Activated CD4-positive, CD25-positive, alpha-beta regulatory T cell (primary cell): ENCODE results near the gene MNAT1.

Experiments used
- DNase-seq, 4 experiments: peaks; one replicate each; lab custom pipeline; 2025; lab: John Stamatoyannopoulos, UW

MNAT1 gene

DNA sequence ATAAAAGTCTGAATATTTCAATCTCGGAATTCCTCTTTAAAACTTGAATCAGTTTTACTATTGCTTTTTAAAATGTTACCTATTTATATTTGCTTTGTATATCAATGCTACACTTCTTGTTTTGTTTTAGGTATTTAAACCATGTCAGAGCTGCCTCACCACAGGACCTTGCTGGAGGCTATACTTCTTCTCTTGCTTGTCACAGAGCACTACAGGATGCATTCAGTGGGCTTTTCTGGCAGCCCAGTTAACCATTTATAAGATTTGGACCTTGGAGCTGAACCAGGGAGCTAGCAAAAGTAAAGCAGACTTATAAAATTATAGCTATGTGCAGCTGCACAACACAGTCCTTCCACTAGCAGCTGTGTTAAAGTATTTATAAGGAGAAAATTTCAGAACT, 233.5 kb downstream of the MNAT1 start:
- no peak for DNase-seq

GRCh38 chr14:60968671-60969070, 234.1 kb downstream of the MNAT1 start:
- no peak for DNase-seq

DNA sequence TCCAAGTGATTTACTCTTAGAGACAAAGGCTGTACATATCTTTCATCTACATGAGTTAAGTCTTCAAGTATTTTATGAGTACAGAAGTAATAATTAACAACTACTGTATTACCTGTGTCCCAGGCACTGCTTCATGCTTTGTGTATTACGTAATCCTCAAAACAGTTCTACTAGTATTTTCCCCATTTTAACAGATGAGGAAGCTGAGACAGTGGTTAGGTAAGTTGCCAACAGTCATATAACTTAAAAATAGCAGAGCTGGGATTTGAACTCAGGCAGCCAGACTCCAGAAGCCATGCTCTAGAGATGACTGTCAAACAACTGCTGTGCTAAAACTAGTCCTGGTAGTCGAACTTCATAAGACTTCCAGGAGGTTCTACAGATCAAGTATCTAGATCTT, 235.6 kb downstream of the MNAT1 start:
- DNase-seq, result no peak

- no peak for DNase-seq
Observed at GRCh38 chr14:60971271-60971670, 236.7 kb downstream of the MNAT1 start.

GRCh38 chr14:60972295-60972694, 237.7 kb downstream of the MNAT1 start:
- DNase-seq, result no peak

GRCh38 chr14:60973070-60973469, 238.5 kb downstream of the MNAT1 start:
- no peak for DNase-seq

GRCh38 chr14:60974090-60974651, 239.6 kb downstream of the MNAT1 start:
- no peak for DNase-seq

- no peak for DNase-seq
Observed at GRCh38 chr14:60975551-60975950, 241.0 kb downstream of the MNAT1 start.

GRCh38 chr14:60977847-60978246, 243.3 kb downstream of the MNAT1 start:
- DNase-seq, result no peak

DNA sequence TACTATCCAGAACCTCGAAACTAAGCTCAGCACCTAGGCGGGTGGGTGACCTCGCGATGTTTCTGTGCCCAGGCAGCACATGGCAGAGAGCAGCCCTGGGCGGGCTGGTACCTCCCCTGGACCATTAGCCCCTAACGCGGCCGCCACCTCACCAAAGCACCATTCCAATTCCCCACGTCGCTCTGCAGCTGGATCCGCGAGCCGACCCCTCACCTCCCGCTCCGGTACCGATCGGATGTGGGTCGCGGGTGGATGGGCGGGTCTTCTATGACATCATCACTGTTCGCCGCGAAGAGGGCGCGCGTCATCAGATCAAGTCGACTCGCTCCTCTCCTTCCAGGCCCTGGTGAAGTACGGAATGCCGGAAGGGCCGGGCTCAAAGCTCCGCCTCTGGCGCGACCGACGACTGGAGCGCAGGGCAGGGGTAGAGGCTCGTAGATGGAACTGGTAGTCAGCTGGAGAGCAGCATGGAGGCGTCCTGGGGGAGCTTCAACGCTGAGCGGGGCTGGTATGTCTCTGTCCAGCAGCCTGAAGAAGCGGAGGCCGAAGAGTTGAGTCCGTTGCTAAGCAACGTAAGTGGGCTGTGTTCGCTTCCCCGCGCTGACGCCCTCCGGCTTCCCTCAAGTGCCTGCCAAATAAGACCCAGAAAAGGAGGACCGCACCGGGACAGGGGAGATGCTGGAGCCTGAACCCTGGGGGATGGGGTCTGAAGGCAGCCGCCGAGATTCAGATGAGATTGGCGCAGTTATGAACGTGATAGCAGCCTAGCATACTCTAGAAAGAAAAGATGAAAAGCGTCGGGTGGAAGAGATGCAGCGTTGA, 246.5 kb downstream of the MNAT1 start, which contains the start of the genes SLC38A6 and TRMT5:
Gene SLC38A6 (plus strand): TSS at position 435 of the 822 bp plus-strand sequence. CDS start 33 bp downstream, at position 468.
Gene TRMT5 (minus strand): TSS at position 269 of the 822 bp plus-strand sequence. CDS start 106 bp downstream, at position 163.
- peak; percentile 71 to 82 (median 77) for DNase-seq

GRCh38 chr14:60981633-60982455, 247.3 kb downstream of the MNAT1 start:
- no peak for DNase-seq

DNA sequence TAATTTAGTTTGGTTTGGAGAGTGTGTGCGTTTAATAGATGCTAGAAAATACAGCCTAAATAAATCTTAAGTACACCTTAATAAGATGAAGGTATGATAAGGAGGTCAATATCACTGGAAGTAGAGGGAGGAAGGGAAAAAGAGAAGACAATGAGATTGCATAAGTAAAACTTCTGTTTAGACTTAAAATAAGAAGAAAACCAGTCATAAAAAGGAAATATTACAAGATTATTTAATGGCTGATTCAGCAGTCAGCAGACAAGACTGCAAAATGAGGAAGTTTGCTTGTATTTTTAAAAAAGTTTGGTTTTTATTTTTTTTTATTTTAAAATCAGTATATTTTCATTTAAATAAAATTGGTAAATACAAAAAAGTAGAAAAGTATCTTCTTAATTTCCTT, 249.6 kb downstream of the MNAT1 start:
- DNase-seq, result no peak

DNA sequence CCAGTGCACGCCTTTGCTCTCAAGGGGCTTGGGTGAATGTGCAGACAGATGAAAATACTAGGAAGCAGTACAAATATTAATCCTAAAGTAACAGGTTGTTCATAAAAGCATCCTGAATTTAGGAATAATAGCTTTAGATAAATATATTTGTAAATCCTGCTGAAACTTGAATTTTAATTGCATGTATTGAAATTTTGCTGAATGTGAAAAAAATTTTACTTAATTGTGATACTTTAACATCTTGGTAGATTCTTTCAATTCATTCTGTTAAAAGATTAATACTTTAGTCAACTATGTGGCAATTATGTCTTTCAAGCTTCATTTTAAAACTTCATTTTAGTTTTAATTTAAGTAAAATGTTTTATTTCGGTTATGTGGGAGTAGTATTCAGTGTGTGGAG, 251.9 kb downstream of the MNAT1 start:
- DNase-seq, result no peak

GRCh38 chr14:60989599-60989998, 255.0 kb downstream of the MNAT1 start:
- no peak for DNase-seq

- DNase-seq, result no peak
Observed at GRCh38 chr14:60998617-60999016, 264.1 kb downstream of the MNAT1 start.

GRCh38 chr14:60999536-60999935, 265.0 kb downstream of the MNAT1 start:
- DNase-seq, result no peak

DNA sequence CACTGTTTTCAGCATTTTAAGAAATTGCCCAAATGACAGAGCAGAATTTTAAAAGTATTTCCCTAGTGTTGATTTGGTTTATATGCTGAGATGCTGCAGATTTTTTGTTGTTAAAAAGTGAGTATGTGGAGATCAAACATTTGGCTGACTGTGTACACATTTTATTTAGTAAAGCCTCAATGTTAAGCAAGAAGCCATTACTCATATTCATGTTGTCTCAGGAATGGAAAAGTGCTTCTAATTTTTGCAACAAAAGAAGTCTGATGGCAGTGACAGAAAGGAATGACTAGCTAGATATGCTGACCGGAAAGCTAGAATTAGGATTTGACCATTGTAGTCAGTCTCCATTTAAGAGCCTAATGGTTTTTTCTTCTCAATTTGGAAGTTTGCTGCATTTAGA, 269.0 kb downstream of the MNAT1 start:
- DNase-seq, result no peak

- no peak for DNase-seq
Observed at GRCh38 chr14:61019537-61019936, 285.0 kb downstream of the MNAT1 start.
